CD4-positive, alpha-beta T cell treated with Interleukin-6 for 4 hours (primary cell): ENCODE results near the gene ADGB.
"Not testable (repeated sequence)": the region's sequence is repeated elsewhere in the genome, so short reads cannot be mapped to it uniquely, and the experiment has no call there.

ENCODE experiments used
- DNase-seq: peaks from one replicate; pipeline ENCODE4 v3.0.0-alpha.2; 2020; ENCODE audit warnings: mixed read lengths

Gene ADGB

DNA sequence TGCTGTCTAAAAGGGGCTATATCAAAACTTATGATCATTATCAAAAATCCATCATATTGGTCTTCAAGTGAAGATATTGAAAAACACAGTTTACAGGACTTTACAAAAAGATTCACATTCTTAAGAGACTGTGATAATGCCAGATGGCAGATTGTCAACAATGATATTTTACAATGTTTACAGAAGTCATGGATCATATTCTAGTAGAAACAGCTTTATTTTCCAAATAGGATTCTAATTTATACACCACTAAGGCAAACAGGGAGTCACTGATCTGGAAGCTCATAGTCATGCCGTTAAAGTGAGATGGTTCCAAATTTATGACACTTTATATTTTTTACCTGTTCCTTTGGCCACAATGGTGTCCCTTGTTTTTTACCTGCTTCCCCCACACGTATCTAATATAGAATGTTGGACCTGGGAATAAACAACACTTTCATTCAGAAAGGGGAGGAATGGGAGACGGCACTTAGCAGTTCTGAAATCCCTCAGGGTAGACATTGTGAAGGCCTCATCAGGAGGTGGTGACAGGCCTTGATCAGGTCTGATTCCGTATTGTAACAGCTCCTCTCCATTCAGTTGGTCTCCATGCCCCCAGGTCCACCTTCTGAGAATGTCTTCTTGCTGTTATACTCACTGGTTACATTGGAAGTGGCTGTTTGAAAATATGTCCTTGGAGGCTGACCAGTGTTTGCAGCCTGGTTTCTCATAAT lies 228.6 kb downstream of the ADGB start:
- no peak for DNase-seq

DNA sequence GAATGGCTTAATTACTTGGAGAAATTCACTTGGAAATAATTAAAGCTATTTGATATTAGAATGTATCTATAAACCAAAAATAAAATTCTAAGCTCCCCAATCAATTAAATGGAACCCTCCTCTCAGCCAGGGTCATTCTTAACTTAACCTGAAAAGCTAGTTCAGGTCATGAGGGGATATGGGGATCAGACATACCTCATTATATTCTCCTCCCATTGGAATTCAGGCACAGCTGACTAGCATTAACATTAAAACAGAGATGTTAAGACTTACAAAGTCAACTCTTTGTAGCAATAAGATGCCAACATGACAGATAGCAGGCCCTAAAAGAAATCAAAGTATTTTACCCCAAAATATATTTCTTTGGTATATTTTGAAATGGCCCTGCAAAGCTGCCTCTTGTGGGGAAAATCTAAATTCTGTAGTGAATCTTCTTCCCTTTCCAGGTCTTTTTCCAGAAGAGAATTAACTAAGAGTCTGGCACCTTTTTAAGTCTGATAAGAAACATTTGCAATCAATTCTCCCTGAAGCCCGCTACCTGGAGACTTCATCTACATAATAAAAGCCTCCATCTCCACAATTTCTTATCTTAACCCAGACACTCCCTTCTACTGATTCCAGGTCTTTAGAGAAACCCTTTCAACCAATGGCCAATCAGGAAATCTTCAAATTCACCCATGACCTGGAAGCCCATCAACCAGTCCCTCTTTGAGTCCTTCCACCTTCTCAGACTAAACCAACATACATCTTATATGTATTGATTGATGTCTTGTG lies 231.2 kb downstream of the ADGB start:
- no peak for DNase-seq

DNA sequence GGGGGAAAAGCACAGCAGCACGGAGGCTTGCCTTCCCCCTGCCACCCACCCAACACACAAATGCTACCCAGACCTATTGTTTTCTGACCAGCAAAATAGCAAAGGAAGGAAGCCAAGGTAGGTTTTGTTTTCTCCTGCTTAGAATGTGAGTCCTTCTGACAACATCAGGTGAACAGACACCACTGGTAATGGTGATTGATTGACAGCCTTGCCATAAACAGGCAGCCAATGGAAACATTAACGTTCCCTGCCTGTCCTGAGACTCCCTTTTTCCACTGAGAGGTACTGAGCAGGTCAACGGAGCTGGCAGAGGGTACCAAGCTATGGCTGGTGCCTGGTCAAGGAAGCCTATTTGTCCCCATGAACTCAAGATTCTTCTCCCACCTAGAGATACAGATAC lies 234.4 kb downstream of the ADGB start:
- DNase-seq: no peak

DNA sequence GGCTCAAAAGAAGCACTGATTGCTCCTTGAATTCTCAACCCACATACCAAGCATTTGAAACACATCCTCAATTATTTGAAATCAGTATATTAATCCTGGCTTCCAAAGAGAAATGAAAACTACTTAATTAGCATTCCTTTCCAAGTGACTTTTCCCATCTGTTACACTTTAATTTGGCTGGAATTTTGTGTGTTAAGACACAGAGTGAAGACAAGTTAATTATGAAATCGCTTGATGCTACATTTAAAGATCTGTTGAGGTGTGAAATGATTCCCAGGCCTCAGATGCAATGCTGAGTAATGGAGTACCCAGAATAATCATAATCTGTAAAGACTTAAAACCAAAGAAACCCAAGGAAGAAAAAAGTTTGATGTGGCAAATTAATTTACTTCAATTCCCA lies 241.4 kb downstream of the ADGB start:
- DNase-seq: no peak

DNA sequence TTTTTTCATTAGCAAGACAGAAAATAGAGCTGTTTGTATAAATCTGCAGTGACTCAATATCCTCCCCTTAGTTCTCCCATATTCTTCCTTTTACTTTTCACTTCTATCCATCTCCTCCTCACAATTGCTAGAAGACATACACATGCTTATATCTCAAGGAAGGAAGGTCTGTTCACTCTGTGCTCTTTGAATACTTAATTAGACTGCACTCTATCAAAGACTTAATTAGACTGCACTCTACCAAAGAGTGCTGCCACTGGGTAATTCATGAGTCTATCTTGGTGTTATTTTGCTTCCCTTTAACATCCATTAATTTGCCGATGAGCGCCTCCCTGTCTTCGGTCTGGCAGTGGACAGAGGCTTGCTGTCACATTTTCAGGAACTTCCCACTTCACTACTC lies 241.9 kb downstream of the ADGB start:
- no peak for DNase-seq

DNA sequence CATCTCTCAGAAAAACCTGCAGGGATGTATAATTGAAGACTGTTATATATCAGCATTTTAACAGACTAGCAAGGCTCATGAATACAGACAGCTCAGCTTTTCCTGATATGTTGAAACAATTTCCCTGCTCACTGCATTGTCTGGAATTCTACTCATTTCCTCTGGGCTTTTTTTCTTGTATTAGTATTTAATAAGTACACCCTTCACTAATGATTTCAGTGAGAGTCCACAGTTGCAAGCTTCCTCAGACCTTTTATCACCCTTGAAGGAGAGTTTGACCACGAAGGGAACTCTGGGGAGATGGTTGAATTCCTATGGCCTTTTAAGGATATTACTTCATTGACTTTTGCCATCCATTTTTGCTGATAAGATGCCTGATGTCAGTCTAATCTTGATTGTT lies 248.7 kb downstream of the ADGB start:
- DNase-seq: no peak

DNA sequence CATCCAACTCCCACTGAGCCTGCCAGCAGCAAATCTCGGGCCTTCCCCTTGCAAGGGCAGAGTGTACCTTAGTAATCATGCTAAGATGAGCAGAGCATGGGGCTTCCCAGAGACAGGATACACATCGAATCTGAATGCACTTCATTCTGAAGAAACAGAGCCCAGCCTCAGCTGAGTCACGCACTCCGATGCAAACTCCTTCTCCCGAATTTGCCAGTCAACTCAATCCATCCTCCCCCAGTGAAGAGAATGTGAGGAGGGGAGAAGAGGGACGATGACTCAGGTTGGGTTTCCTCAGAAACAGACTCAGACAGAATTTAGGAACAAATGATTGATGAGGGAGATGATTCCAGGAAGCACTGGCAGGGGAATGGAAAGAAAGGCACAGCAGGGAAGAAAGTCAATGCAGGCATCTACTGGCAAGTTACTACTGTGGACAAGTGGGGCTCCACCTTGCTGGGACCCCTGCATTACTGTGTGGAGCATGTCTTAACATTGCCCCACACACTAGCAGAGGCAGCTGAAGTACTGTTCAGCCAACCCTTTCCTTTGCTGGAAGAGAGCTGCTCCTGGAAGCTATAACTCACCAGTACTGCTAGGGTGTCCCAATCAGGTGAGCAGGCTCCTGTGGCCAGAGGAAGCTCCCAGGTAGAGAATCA lies 251.6 kb downstream of the ADGB start:
- DNase-seq: no peak

DNA sequence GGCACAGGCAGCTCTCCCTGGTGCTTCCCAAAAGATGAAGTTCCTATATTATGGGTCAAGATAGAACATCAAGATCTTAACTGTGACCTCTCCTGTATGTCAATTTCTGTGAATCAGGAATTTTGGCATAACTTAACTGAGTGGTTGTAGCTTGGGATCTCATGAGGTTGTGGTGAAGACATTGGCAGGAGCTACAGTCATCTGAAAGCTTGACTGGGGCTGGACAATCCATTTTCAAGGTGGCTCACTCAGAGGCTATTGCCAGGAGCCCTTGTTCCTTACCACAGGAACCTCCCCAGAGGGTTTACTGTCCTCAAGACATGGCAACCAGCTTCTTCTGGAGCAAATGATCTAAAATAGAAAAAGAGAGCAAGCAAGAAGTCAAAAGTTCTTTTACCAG lies 252.2 kb downstream of the ADGB start:
- DNase-seq: no peak

DNA sequence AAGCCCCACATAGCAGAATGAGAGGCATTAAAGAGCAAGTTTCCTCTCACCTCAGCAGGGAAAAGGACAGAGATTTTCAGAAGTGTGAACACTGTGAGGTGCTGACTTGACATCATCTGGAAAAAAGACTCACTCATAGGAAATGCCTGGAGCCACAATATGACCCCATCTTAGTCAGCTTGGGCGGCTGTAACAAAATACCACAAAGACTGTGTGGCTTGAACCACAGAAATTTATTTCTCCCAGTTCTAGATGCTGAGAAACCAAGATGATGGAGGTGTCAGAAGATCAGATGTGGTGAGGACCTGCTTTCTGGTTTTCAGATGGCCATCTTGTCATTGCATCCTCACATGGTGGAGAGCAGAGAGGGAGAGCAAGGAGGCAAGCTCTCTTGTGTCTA lies 253.1 kb downstream of the ADGB start:
- DNase-seq: no peak

DNA sequence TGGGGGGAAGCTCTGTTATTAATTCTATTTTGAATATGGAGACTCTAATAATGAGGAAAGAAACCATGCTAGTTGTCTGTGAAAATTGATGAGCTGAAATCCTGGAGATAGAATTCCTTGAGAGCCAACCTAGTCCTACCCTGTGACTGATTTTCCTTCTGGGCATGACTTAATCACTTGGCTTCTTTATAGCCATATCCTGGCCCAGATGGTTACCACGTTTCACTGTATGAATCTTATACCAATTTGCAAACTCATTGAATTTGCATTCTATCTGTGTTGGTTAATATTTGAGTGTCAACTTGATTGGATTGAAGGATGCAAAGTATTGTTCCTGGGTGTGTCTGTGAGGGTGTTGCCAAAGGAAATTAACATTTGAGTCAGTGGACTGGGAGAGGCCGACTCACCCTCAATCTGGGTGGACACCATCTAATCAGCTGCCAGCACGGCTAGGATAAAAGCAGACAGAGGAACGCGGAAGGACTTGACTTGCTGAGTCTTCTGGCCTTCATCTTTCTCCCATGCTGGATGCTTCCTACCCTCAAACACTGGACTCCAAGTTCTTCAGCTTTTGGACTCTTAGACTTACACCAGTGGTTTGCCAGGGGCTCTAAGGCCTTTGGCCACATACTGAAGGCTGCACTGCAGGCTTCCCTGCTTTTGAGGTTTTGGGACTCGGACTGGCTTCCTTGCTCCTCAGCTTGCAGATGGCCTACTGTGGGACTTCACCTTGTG lies 255.9 kb downstream of the ADGB start:
- DNase-seq: not testable (repeated sequence)

DNA sequence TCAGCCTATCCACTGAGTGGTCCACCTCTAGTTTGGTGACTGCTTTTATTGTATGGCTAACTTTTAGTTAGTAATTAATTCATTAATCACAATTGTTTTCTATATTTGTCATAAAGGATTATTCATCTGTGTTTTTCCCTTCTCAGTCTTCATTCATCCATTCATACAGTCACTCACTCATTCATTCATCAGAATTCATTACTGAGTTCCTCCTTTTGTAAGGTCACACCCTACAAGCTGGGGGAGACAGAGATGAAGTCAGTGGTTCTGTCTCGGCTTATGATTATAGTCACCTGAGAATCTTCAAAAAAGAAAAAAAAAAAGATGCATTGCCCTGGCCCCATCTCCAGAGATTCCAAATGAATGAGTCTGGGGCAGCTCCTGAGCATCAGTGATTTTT lies 257.1 kb downstream of the ADGB start:
- no peak for DNase-seq

DNA sequence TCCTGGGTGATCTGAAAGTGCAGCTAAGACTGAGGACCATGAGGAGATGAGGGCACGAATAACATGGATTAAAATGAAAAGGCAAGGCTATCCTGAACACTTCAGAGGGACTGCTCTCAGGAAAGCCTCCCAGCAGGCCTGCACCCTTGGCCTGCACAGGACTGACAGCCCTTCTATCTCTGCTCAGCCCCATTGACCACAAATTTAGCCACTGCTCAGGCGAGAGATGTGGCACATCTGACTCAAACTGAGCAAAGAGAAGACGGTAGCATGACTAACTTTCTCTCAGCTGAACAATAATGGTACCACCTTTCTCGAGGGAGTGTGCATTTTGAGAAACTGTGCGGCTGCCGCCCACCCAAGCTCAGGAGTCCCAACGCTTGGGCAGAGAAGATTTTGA lies 257.5 kb downstream of the ADGB start:
- DNase-seq: no peak

DNA sequence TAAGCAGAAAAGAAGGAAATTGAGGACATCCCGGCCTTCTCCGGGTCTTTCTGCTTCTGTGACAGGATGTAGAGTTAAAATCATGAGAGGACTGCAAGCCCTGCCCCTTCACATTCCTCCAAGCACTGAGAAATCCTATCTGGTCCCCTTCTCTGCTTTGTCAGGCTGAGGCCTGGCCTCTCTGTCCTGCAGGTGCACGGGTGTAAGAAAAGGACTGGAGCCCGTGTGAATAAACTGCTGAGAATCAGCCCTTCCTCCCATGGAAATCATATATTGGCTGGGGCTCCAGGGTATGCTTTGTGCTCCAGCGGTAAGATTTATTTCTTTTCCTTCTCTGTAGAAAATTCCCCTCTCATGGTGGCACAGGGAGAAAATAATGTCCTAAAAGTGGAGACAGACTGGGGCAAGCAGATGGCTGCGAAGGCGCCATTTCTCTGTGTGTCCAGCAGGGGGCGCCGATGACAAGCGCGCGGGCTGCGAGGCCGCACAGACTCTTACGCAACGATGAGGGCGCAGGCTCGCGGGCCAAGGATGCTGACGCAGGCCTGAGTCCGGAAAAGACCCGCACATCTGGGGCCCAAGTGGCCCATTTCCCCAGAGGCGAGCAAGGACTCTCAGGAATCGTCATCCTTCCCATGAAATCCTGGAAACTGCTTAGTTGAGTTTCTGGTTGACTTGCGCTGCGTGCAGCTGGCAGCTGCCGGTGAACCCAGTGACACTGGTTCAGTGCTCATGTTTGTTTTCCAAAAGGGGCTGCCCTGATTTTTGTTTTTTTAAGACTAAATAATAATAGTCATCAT lies 258.6 kb downstream of the ADGB start:
- DNase-seq: peak; percentile 75

DNA sequence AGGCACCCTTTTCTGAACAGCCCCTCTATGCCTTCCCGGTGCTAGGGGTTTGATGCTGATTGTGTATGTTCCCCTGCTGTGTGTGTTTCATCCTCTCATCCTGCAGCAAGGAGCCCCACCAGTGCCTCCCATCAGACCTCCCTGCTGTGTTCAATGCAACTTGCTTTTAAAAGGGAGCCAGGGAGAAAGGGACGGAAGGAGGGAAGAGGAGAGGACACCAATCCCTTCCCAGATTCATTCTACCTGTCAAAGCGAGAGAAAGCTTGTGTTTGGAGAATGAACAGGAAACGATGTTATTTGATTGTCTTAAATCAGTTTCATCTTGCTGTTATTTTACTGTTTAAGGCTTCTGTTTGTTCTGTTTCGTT lies 259.2 kb downstream of the ADGB start:
- DNase-seq: no peak

DNA sequence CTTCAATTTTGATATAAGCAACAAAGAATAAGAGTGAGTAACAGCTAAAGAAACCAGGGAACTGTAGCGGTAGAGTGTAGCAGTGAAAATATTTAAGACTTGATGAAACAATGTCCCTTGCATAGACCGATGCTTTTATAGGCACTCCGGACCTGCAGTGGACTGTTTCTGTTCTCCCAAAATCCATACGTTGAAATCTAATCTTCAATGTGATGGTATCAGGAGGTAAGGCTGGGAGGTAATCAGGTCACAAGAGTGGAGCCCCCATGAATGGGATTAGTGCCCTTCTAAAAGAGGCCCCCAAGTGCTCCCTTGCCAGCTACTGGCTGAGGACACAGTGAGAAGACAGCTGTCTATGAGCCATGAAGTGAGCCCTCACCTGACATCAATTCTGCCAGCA lies 260.4 kb downstream of the ADGB start:
- no peak for DNase-seq

DNA sequence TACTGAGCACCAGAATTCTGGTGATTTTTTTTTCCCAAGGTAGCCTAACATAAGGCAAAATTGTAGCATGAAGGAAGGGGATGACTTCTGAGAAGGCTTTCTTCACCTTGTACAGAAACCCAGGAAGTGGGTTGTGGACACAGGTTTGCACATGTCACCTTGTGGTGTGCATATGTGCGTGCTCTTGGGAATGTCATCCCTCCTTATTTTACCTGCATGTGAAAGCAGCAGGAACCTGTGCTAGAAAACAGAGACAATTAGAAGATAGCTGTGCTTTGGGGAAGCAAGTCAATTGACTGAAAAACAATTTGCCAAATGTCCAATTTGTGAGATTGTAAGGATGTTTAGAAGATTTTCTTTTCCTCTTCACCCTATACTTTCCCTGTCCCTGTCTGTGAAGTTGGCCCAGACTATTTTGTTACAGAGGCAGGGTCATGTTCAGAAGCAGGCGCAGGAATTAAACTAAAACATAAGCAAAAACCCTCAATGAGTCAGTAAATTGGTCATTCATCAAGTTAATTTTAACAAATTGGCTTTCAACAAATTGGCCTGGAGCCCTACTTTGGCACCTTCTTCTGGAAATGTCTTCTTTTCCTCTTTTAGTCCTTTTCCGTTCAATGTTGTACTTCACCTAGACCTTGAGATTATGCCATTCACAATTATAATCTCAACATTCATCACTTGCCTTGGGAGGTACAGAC lies 261.2 kb downstream of the ADGB start:
- no peak for DNase-seq

DNA sequence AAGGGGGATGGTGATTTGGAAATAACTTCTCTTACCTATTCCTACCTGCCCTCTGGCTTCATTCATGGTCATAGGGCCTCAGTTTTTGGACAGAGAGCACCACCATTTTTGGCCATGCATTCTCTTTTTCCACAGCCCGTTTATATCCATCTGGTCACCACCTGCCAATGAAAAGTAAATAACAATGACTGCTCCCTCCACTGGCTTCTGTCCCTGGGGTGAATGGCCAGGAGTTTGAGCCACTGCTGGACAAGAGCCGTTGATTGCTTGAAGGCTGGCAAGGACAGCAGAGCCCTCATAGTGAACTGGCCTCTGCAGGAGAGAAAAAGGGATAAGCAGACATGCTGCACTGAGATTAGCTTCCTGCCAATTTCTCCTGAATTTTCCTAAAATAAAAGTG lies 261.8 kb downstream of the ADGB start:
- DNase-seq: no peak

DNA sequence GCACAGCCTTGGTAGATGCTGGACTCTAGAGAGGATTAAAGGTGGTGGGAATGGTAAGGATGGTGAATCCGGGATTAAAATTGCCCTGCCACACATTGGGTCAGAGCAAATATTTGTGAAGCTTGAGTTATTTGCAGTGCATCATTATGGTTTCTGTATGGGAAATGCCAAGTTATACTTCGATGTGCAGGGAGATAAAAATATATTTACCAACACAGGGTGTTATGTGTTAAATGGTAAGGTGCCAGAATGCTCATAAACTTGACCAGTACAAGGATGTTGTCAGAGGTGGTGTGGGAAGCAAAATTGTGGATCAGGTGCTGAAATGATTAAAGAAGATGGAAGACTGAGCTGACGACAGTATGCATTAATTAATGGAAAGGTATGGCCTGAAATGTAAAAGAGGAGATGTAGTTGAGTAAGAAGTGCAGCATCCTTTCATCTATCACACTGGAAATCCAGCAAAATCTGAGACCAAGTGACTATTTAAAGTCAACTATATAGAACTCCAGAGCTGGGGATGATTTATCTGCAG lies 262.3 kb downstream of the ADGB start:
- no peak for DNase-seq

DNA sequence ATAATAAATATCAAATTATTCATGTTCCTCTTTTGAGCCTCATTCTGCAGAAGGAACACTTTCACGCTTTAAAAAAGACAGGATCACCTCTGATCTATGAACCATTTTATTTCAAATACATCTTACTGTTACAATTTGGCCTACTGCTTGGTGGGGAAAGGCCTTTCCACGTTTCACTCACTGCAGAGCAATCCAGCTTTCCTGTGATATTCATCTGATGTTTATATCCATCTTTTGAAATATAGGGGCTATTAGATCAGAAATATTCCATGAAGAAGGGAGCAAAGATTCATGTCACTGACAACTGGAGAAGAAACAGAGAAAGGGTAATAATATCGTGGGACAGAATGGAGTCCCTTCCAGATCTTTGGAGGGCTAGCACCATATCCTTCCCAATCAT lies 262.9 kb downstream of the ADGB start:
- DNase-seq: no peak

DNA sequence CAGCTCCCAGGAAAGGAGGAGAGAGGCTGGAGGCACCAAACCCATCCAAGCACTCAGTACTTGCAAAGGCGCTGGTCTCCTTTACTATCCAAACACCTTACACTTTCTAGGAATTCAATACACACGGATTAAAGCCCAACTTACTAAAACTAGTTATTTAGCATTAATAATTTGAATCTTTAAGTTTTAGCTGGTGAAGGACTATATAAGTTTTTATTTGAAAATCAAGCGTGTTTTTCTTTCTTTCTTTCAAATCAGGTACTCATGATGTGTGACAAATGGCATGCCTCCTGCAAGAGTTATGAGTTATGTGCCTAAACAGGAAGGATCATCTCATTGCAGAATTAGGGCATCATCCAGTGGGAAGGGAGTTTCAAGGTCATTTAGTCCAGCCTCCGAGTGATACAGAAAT lies 263.7 kb downstream of the ADGB start:
- no peak for DNase-seq

DNA sequence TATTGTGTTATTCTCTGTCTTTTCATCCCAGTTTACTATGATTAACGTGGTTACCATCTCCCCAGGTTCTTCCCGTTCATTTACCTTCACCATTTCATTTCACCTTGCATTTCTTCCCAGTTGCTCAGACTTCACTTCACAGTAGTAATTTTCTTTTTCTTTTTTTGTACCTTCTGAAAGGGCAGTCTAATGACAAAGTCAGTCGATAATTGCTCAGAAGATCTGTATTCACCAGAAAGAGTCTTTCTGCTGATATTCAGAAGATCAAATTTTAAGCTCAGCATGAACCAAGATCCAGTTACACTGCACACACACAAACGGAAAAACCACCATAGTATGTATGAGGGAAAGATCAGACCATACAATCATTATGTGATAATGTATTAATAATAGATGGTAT lies 265.5 kb downstream of the ADGB start:
- no peak for DNase-seq

DNA sequence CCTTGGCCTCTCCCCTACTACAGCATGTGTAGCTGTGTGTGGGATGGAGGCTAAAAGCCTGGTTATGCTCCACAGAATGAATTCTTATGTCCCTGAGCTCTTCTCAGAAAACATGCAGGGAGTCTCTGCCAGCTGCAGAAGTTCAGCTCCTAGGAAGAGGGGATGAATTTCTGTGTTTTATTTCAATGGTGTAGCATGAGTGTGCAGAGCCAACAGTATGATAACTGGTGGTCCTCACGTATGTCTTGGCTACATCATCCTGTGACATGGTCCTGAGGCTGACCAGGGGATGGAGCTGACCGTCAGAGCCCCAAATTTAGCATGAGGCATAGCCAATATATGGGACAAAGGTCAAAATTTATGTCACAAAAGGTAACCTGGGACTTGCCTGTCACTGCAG lies 266.1 kb downstream of the ADGB start:
- no peak for DNase-seq
